Small intestine (tissue), 7 donors: ENCODE measurements around the gene TET2. TPM values are rescaled to one million over a fixed set of nuclear protein-coding genes. Genes with fewer than 3 reads are reported as not detected.

Source experiments
- DNase-seq, 2 donors: peaks; one replicate each; pipeline versions ENCODE4 v3.0.0 to v3.0.0-alpha.2; 2013
- FAIRE-seq: peaks from 2 replicates; lab custom pipeline; 2012; peaks lifted over from hg19 to GRCh38; lab: Jason Lieb, UNC
- H3K27ac ChIP-seq, 3 donors: one replicate each; pipeline ENCODE4 v1.5.1; 2013; ENCODE audit warnings: low read length in 2 of 3, mild to moderate bottlenecking in 2 of 3, control low read depth in 1 of 3, inconsistent platforms in 1 of 3, low read depth in 1 of 3, moderate library complexity in 1 of 3
- H3K27me3 ChIP-seq, 3 donors: one replicate each; pipeline ENCODE4 v1.6.1; 2013; ENCODE audit warnings: low read length in 3 of 3, inconsistent platforms in 1 of 3; ENCODE audit not compliant: control insufficient read depth in 3 of 3, insufficient read depth in 3 of 3
- H3K36me3 ChIP-seq, 3 donors: one replicate each; pipeline ENCODE4 v1.6.1; 2013; ENCODE audit warnings: low read length in 3 of 3, inconsistent platforms in 1 of 3, low read depth in 1 of 3, mild to moderate bottlenecking in 1 of 3, moderate library complexity in 1 of 3; ENCODE audit not compliant: control insufficient read depth in 3 of 3, insufficient read depth in 2 of 3
- H3K4me1 ChIP-seq, 3 donors: one replicate each; pipeline ENCODE4 v1.6.1; 2013; ENCODE audit warnings: low read length in 2 of 3, inconsistent platforms in 1 of 3, low read depth in 1 of 3, mild to moderate bottlenecking in 1 of 3, moderate library complexity in 1 of 3; ENCODE audit not compliant: control insufficient read depth in 3 of 3, insufficient read depth in 2 of 3
- H3K4me3 ChIP-seq, 3 donors: one replicate each; pipeline ENCODE4 v1.5.1; 2013; ENCODE audit warnings: low read length in 3 of 3, control low read depth in 1 of 3, inconsistent platforms in 1 of 3, low read depth in 1 of 3, mild to moderate bottlenecking in 1 of 3, moderate library complexity in 1 of 3
- H3K9me3 ChIP-seq, 2 donors: one replicate each; pipeline ENCODE4 v1.6.1; 2013; ENCODE audit warnings: low read depth in 1 of 2, low read length in 1 of 2; ENCODE audit not compliant: control insufficient read depth in 2 of 2, insufficient read depth in 1 of 2
- WGBS, 3 donors: extraction: QIAGEN DNeasy Blood & Tissue Kit; methylation state at CpG; one replicate each; pipeline ENCODE4 v1.1.7; 2013; 5-methylcytosine and 5-hydroxymethylcytosine counted together
- polyA plus RNA-seq, 4 donors: library from polyadenylated mRNA; stranded (reverse) in 3 of 4; unstranded in 1 of 4; fragments of 200-250 nt in 3 of 4; fragments of 120-200 nt in 1 of 4; gene quantifications; one replicate each; pipeline versions ENCODE4 v1.2.1 to v1.2.3, GENCODE V29; 2013
- donor health status: healthy with polysubstance abuse.
- donor health status: control.
- donor health status: control.
- donor health status: Bipolar disorder and iron deficiency.
- donor health status: healthy.

The TET2 gene
- polyA plus RNA-seq, 4 donors, result 3.0 to 18.9 (median 4.6) TPM

- no peaks in the 10 kb centered on the region for H3K36me3 ChIP-seq
- WGBS, 3 donors, result 55 to 60% (median 56%) methylated on average over 1 of the region's 1 CpG
- H3K27me3 ChIP-seq, result no peaks in the 10 kb centered on the region
- no peaks in the 10 kb centered on the region for H3K9me3 ChIP-seq
- FAIRE-seq (no peak), DNase-seq (no peak)
- H3K4me3 ChIP-seq, result no peak overlapping the region
- H3K4me1 ChIP-seq, result no peaks in the 10 kb centered on the region
- H3K27ac ChIP-seq, result no peak overlapping the region
Measured at GRCh38 chr4:105130945-105131344, 15.7 kb upstream of the TET2 start.

- Histone ChIP-seq H3K4me1 (no peaks in the 10 kb centered on the region), H3K36me3 (no peaks in the 10 kb centered on the region), H3K27ac (no peak overlapping the region), H3K4me3 (no peak overlapping the region), H3K27me3 (no peaks in the 10 kb centered on the region), H3K9me3 (no peaks in the 10 kb centered on the region)
- WGBS, 3 donors, result 98 to 100% (median 100%) methylated on average over 2 of the region's 2 CpGs
- FAIRE-seq, result no peak
- no peak for DNase-seq
Measured at GRCh38 chr4:105133976-105134375, 12.7 kb upstream of the TET2 start.

DNA sequence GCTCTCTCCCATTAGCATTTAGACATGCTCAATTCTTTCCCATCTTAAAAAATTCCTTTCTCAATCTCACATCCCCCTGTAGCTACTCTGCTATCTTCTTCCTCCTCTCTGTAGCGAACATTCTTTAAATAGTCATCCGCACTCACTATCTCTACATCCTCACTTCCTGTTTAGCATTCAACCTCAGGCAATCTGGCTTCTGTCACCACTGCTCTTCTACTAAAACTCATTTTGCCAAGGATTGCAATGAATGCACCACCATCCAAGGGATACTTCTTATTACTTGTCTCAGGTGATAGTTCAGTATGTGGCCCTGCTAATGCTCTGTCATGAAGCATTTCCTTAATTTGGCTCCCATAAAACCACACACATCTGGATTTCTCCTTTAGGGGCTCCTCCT, 10.9 kb upstream of the TET2 start:
- DNase-seq, result no peak
- Histone ChIP-seq H3K27ac (no peak overlapping the region), H3K4me1 (peaks cover 0 to 1% (median 0%) of the 10 kb centered on the region in 3 donors), H3K4me3 (no peak overlapping the region), H3K9me3 (no peaks in the 10 kb centered on the region), H3K27me3 (no peaks in the 10 kb centered on the region), H3K36me3 (no peaks in the 10 kb centered on the region)
- 55 to 94% (median 87%) methylated on average over 2 of the region's 2 CpGs for WGBS, 3 donors
- FAIRE-seq, result no peak

DNA sequence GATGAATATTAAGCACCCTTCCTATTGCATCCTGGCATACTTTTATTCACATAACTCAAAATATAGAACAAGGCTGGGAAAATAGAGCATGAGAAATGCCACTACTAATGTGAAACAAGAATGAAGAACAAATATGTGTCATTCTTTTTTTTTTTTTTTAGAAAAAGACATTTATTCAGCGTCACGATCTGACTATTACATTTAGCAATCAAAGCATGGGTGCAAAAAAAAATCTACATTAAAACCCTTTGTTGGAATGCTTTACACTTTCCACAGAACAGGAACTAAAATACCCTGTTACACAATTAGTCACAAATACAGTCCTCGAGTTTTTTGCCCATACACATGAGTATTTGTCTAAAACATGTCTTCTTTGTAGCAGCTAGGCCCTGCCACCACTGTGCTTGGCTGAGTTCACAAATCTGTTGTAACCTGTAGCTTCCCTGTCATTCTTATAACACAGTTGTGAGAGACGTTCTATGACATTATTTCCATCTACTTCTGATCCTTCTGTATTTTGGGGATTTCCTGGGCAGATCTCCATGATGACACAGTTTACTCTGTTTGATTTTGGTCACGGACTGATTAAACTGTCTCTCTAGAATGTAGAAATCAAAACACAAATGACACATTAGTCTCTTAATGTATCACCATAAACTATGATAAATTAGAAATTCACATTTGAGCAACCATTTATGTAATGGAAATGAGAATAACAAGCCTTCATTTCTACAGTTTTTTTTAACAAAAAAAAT, 9.4 kb upstream of the TET2 start:
- H3K27me3 ChIP-seq, result no peaks in the 10 kb centered on the region
- 65 to 72% (median 65%) methylated on average over 5 of the region's 5 CpGs for WGBS, 3 donors
- no peaks in the 10 kb centered on the region for H3K9me3 ChIP-seq
- H3K4me1 ChIP-seq, result peaks cover 0 to 4% (median 0%) of the 10 kb centered on the region in 3 donors
- no peak overlapping the region for H3K4me3 ChIP-seq
- no peak for DNase-seq
- FAIRE-seq, result no peak
- no peaks in the 10 kb centered on the region for H3K36me3 ChIP-seq
- no peak overlapping the region for H3K27ac ChIP-seq

DNA sequence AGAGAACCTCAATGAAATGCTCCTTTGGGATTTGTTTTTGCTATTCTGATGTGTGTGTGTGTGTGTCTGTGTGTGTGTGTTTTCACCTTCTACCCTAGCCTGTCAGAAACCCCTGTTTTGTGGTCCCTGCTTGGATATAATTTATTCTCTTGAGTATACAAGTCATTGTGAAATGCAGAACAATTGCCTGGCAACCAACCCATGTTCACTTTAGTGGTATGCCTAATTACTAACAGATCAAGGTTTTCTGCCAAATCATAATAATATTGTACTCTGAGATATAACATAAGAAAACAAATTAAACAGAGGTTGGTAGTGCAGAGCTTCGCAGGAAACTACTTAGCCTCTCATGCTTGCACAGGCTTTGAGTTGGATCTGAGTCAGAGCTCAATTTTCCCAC, 7.0 kb upstream of the TET2 start:
- DNase-seq (no peak), FAIRE-seq (no peak)
- Histone ChIP-seq H3K27me3 (no peaks in the 10 kb centered on the region), H3K36me3 (no peaks in the 10 kb centered on the region), H3K4me1 (peaks cover 0 to 4% (median 0%) of the 10 kb centered on the region in 3 donors), H3K9me3 (no peaks in the 10 kb centered on the region), H3K4me3 (no peak overlapping the region), H3K27ac (no peak overlapping the region)
- 86 to 96% (median 91%) methylated on average over 1 of the region's 1 CpG for WGBS, 3 donors

- H3K4me1 ChIP-seq, result peaks cover 0 to 7% (median 0%) of the 10 kb centered on the region in 3 donors
- no peaks in the 10 kb centered on the region for H3K36me3 ChIP-seq
- H3K4me3 ChIP-seq, result no peak overlapping the region
- WGBS, 3 donors, result 11 to 31% (median 16%) methylated on average over 7 of the region's 7 CpGs
- FAIRE-seq, result no peak
- peak; percentile 69 to 74 for DNase-seq
- H3K27ac ChIP-seq, result no peak overlapping the region
- no peaks in the 10 kb centered on the region for H3K9me3 ChIP-seq
- no peaks in the 10 kb centered on the region for H3K27me3 ChIP-seq
Measured at GRCh38 chr4:105140684-105141490, 5.8 kb upstream of the TET2 start.

DNA sequence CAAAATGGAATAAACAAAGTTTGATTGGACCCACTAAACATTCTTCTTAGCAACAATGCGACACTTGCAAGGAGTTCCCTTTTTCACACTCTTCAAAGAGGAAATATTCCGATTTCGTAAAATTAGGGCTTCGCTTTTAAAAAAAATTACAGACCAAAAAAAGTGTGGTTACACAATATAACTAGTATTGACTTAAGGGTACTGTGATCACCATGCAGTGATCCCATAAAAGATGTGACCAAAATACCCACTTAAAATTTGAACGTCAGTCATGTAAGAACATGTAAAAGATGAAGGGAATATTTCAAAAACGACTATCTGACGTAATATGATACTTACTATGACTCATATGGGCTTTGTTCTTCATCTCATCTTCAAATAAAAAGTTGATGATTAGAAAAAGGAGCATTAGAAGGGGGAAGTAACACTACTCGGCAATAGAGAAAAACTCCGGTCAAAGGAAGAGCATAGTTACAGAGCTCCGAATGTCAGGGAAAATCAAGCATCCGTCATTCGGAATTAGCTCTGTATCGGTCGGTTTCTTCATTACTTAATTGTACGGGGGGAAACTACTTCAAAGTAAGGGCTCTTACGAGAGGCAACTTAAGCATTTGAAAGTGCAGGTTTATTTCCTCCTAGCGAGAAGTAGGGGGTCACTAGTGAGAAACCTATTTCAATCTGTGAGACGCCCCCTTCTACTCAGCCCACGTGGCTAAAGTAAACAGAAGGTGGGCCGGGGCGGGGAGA, 1.3 kb upstream of the TET2 start:
- peak overlapping the region in 1 of 3 donors; percentile 98 for H3K27ac ChIP-seq
- peaks cover 0 to 11% (median 4%) of the 10 kb centered on the region in 3 donors for H3K4me1 ChIP-seq
- DNase-seq (peak; percentile 3 to 48), FAIRE-seq (no peak)
- H3K4me3 ChIP-seq, result peak overlapping the region in 2 of 3 donors; percentile 70 to 83
- no peaks in the 10 kb centered on the region for H3K27me3 ChIP-seq
- no peaks in the 10 kb centered on the region for H3K9me3 ChIP-seq
- no peaks in the 10 kb centered on the region for H3K36me3 ChIP-seq
- 27 to 44% (median 44%) methylated on average over 21 of the region's 21 CpGs for WGBS, 3 donors

- peak overlapping the region; percentile 70 to 90 (median 83) for H3K4me3 ChIP-seq
- peak overlapping the region; percentile 72 to 98 (median 83) for H3K27ac ChIP-seq
- FAIRE-seq (no peak), DNase-seq (peak in 1 of 2 donors; percentile 13)
- WGBS, 3 donors, result 1 to 2% (median 1%) methylated on average over 16 to 25 of the region's 25 CpGs
- peaks cover 0 to 9% (median 8%) of the 10 kb centered on the region in 3 donors for H3K4me1 ChIP-seq
- H3K9me3 ChIP-seq, result no peaks in the 10 kb centered on the region
- H3K36me3 ChIP-seq, result no peaks in the 10 kb centered on the region
- H3K27me3 ChIP-seq, result no peaks in the 10 kb centered on the region
Measured at GRCh38 chr4:105145903-105146275, 787 bp upstream of the TET2 start.
